Bronchial epithelial cell (primary cell): ENCODE results near the gene NDUFV3. TPM values are rescaled to one million over a fixed set of nuclear protein-coding genes. Genes with fewer than 3 reads are reported as not detected.

Experiments
- DNase-seq: peaks from one replicate; pipeline ENCODE4 v3.0.0-alpha.2; 2010; ENCODE audit warnings: low read depth
- FAIRE-seq: peaks from 2 replicates; lab custom pipeline; 2011; peaks lifted over from hg19 to GRCh38; lab: Jason Lieb, UNC
- H3K27me3 ChIP-seq: 2 replicates; pipeline ENCODE4 v1.5.1; 2011; ENCODE audit warnings: low read length; ENCODE audit not compliant: control insufficient read depth, insufficient read depth
- H3K36me3 ChIP-seq: 2 replicates; pipeline ENCODE4 v1.5.1; 2011; ENCODE audit warnings: low read length; ENCODE audit not compliant: control insufficient read depth, insufficient read depth
- H3K4me3 ChIP-seq: 2 replicates; pipeline ENCODE4 v1.5.1; 2011; ENCODE audit warnings: mild to moderate bottlenecking, low read depth, low read length, control low read depth
- total RNA-seq: library from RNA; depleted of rRNA; stranded (reverse); fragments of >200 nt; gene quantifications from 2 replicates; pipeline ENCODE4 v1.2.1, GENCODE V29; 2014
- TF ChIP-seq, protein P1 (sequence below): IDR thresholded peaks from 2 replicates; pipeline ENCODE4 v1.5.1; 2011; ENCODE audit warnings: mild to moderate bottlenecking, moderate library complexity, low read length, control low read depth, inconsistent platforms; ENCODE audit not compliant: insufficient read depth, severe bottlenecking

NDUFV3 gene
- total RNA-seq, 1 donor from 2014 or later, result 29.7 TPM

- H3K4me3 ChIP-seq, result no peak overlapping the region
- no peaks in the 10 kb centered on the region for H3K27me3 ChIP-seq
- DNase-seq, result no peak
- no peak for FAIRE-seq
- H3K36me3 ChIP-seq, result peaks cover 8% of the 10 kb centered on the region
- TF ChIP-seq, protein P1, sequence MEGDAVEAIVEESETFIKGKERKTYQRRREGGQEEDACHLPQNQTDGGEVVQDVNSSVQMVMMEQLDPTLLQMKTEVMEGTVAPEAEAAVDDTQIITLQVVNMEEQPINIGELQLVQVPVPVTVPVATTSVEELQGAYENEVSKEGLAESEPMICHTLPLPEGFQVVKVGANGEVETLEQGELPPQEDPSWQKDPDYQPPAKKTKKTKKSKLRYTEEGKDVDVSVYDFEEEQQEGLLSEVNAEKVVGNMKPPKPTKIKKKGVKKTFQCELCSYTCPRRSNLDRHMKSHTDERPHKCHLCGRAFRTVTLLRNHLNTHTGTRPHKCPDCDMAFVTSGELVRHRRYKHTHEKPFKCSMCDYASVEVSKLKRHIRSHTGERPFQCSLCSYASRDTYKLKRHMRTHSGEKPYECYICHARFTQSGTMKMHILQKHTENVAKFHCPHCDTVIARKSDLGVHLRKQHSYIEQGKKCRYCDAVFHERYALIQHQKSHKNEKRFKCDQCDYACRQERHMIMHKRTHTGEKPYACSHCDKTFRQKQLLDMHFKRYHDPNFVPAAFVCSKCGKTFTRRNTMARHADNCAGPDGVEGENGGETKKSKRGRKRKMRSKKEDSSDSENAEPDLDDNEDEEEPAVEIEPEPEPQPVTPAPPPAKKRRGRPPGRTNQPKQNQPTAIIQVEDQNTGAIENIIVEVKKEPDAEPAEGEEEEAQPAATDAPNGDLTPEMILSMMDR, result no peak
Measured at GRCh38 chr21:42913476-42913875, 20.4 kb downstream of the NDUFV3 start.

GRCh38 chr21:42918291-42918690 is 25.2 kb downstream of the NDUFV3 start:
- Histone ChIP-seq H3K36me3 (no peaks in the 10 kb centered on the region), H3K4me3 (no peak overlapping the region), H3K27me3 (no peaks in the 10 kb centered on the region)
- no peak for FAIRE-seq
- DNase-seq, result no peak
- TF ChIP-seq, protein P1, result no peak

- TF ChIP-seq, protein P1, result no peak
- Histone ChIP-seq H3K4me3 (no peak overlapping the region), H3K27me3 (no peaks in the 10 kb centered on the region), H3K36me3 (no peaks in the 10 kb centered on the region)
- no peak for DNase-seq
- no peak for FAIRE-seq
Measured at GRCh38 chr21:42921927-42922326, 28.8 kb downstream of the NDUFV3 start.

GRCh38 chr21:42922918-42923317 is 29.8 kb downstream of the NDUFV3 start:
- Histone ChIP-seq H3K27me3 (no peaks in the 10 kb centered on the region), H3K36me3 (no peaks in the 10 kb centered on the region), H3K4me3 (no peak overlapping the region)
- FAIRE-seq, result no peak
- no peak for DNase-seq
- TF ChIP-seq, protein P1, result no peak

DNA sequence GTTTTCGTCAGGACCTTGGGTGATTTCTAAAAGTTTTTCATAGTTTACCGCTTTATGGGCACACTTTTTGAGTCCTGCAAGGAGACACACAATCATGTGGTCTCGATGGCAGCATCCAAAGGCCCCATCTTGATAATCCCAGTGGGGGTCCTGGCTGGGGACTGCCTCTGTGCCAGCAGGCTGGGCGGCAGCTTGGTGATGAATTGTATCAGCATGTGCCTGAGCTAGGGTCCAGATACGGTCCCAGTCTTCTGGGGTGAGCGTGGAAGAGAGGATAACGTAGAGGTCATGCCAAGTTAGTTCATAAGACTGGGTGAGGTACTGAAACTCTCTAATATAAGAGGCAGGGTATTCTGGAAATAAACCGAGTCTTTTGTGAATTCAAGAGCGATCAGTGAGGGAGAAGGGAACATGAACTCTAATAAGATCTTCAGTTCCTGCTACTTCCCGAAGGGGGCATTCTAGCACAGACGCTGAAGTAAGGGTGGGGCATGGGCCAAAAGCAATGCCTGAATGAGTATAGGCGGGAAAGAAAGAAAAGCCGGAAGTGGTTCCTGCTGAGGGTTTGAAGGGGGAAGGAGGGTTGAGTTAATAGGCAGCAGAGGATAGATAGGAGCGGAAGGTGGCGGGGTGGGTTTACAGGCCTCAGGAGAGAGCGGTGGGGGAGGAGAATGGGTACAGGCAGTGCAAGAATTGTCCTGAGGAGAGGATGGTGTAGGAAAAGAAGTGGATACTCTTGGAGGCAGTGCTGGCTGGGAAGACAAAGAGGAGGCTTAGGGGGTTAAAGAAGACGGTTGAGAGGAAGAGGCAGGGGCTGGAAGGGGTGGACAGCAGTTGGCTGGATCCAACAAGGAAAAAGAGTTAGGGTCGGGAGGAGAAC is 30.7 kb downstream of the NDUFV3 start:
- peak; percentile 81 for DNase-seq
- H3K4me3 ChIP-seq, result no peak overlapping the region
- TF ChIP-seq, protein P1, result peak; percentile 85
- H3K36me3 ChIP-seq, result no peaks in the 10 kb centered on the region
- H3K27me3 ChIP-seq, result no peaks in the 10 kb centered on the region
- no peak for FAIRE-seq
